ENCODE results near the gene EYS.

EYS gene

DNA sequence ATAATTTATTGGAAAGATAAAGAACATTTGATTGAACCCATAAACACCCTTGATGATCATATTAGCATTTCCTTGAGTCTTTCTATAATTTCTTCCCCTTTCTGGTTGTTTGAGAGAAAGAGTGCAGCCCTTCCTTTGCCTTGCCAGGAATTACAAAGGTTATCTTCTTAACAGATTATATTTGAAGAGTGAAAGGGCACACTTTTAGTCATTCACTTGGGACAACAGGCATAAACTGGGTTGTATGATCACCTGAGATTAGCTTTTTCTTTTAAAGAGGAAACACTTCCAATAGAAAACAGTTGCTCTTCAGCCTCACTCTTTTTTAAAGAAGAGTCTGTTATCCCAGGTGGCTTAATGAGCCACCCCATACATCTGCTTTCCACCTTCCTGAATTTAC, 1776.2 kb downstream of the EYS start:
- H3K27ac ChIP-seq: no peak overlapping the region
- no peak for TF ChIP-seq ZFX (IDR thresholded peaks at IDR 0.05)
- TF ChIP-seq, protein P1, sequence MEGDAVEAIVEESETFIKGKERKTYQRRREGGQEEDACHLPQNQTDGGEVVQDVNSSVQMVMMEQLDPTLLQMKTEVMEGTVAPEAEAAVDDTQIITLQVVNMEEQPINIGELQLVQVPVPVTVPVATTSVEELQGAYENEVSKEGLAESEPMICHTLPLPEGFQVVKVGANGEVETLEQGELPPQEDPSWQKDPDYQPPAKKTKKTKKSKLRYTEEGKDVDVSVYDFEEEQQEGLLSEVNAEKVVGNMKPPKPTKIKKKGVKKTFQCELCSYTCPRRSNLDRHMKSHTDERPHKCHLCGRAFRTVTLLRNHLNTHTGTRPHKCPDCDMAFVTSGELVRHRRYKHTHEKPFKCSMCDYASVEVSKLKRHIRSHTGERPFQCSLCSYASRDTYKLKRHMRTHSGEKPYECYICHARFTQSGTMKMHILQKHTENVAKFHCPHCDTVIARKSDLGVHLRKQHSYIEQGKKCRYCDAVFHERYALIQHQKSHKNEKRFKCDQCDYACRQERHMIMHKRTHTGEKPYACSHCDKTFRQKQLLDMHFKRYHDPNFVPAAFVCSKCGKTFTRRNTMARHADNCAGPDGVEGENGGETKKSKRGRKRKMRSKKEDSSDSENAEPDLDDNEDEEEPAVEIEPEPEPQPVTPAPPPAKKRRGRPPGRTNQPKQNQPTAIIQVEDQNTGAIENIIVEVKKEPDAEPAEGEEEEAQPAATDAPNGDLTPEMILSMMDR (conservative IDR thresholded peaks at IDR 0.05): no peak

DNA sequence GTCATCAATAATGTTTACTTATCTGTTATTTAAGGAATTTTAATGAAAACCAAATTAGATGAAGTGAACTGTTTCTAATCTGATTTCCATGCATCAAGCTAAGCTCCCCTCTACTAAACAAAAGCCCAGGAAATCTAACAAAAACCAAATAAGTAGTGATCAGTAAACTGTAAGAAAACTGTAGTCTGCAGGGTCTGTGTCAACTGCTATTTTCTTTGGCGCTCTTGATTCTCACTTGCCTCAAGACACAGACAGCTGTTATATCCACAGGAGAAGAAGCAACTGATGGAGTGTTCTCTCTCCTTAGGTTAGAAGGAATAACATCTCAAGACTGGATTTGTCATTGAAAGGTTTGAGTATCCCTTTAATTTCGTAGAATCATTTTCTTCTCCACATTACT, 1777.9 kb downstream of the EYS start:
- TF ChIP-seq, protein P1 (conservative IDR thresholded peaks at IDR 0.05): no peak
- no peak for TF ChIP-seq ZFX (IDR thresholded peaks at IDR 0.05)

DNA sequence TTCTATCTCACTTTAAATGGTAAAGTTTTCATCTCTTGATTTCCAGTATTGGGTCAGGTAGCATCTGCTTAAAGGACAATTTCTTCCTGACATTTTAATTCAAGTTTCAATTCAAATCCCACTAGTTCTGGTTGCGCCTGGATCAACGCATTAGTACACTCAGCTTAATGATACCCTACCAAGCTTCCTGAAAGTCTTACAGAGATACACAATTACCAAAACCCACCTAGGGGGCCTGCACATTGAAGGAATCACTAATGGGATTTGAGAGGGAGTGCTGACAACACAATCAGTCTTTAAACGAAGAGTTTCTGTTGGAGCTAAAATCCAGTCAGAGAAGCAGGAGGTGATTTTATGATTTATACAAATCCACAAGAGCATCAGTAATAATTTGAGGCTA, 1778.4 kb downstream of the EYS start:
- no peak overlapping the region for H3K27ac ChIP-seq
- no peak for TF ChIP-seq ZFX (IDR thresholded peaks at IDR 0.05)
- TF ChIP-seq, protein P1 (conservative IDR thresholded peaks at IDR 0.05): no peak

More for the DNA sequence above, 1777.9 kb downstream of the EYS start:
- H3K27ac ChIP-seq: no peak overlapping the region

DNA sequence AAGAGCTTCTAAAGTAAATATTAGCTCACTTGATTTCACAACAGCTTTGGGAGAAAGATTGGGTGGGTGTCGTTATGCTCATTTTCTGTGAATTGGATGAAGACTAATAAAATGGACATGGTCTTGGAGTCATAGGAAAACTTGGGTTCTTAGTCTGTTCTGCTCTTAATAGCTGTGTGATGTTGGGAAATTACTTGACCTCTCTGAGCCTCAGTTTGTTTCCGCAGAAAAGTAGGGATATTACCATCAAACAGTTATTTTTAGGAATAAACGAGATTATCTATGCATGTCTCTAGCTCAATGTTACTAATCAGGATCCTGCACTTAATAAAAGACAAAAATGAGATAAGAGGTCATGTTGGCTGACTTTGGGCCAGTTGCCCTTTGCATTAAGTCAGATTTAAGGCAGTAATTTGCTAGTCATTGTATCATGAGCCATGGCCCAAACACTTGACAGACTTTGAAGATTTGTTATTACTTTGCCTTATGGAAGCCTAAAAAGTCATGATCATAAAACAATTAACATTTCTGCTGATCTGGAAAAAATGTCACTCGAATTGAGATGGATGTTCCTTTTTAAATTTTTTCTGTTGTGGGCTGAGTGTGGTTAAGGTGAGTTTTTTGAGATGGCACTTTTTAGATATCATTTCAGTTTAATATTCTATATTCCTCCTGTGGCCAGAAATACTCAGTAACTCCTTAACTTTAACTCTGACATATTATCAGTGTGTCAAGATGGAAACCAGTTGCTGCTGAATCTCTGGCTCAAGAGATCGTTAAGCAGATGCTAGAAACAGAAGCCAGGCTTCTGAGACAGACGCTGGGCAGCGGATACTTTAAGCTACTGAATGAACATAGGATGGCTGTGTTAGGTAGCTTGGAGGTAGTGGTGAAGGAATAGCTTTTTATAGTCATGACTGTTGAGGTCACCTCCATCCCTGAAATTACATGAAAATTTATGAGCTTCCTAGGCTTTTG, 1779.8 kb downstream of the EYS start:
- TF ChIP-seq, protein P1 (conservative IDR thresholded peaks at IDR 0.05): no peak
- no peak overlapping the region for H3K27ac ChIP-seq

DNA sequence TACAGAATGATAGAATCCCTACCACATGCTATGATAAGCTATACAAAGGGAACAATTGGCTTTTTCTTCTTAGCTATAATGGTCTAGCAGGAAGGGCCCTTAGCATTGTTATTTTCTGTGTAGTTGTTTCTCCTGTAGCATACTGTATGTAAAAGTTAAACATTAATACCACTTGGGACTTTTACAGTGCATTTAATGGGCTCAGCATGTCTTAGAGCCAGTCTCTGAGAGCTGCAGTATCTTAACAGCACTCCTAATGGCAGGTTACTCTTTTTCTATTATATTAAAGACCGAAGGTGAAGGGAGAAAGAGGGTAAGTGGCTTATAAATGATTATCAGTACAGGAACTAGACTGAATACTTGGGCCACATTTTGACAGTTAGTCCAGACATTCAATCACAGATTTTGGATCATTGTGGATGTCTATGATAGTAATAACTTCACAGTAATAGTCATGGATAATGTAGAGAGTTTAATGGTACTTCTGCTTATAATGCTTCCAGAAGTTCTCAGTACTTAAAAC, 1780.7 kb downstream of the EYS start:
- TF ChIP-seq, protein P1 (conservative IDR thresholded peaks at IDR 0.05): no peak
- TF ChIP-seq ZFX (IDR thresholded peaks at IDR 0.05): no peak
- H3K27ac ChIP-seq: no peak overlapping the region

DNA sequence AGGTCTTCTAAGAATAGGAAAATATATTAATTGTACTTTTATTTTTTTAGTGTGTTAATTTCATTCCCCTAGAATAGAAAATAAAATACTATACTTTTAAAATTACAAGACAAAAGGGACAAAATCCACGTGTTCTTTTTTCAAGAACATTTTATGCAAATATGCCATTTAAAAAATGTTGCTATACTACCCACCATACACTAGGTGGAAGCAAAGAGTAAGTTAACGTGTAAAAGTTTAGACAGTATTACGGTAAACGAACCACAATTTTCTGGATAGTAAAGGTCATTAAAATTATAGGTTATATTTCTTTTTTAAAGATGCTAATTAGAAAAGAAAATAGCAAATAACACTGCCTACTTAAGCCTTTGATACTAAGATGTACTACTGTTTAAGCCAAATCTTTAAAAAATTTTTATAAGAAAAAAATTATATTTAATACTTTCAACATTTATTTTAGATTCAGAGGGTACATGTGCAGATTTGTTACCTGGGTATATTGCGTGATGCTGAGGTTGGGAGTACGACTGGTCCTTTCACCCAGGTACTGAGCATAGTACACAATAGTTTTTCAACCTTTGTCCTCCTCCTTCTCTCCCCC, 1783.8 kb downstream of the EYS start:
- H3K27ac ChIP-seq: no peak overlapping the region
- TF ChIP-seq ZFX (IDR thresholded peaks at IDR 0.05): no peak
- TF ChIP-seq, protein P1 (conservative IDR thresholded peaks at IDR 0.05): peak; percentile 66

DNA sequence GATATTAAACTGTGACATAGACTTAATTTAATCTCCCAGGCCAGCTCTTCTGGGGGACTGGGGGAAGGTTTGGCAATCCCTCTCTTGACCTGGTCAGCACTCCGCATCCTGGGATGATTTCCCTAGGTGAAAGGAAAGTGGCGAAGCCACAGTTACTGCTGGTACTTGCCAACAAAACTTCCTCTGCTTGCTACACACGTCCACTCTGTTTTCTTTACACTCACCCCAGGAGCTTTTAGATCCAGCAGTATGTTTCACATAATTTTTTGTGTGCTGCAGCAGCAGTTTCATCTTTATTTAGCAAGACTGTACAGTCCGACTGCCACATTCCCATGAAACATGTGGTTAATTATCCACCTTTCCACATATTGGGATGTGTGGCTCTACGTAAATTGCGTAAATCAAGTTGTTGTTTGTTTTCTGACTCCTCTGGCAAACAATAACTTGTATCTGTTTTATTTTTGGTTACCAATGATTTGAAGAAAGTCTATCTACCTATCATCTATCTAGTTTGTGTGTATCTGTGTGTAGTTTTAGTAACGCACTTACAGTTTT, 1787.4 kb downstream of the EYS start:
- no peak for TF ChIP-seq ZFX (IDR thresholded peaks at IDR 0.05)
- TF ChIP-seq, protein P1 (conservative IDR thresholded peaks at IDR 0.05): no peak
- no peak overlapping the region for H3K27ac ChIP-seq

Measured in C4-2B (cell line).